Ovary (tissue), 9 donors: ENCODE data around the gene ZNF473. TPM values are rescaled to one million over a fixed set of nuclear protein-coding genes. Genes with fewer than 3 reads are reported as not detected.

Experiments
- DNase-seq, 5 donors: peaks; one replicate each; pipeline ENCODE4 v3.0.0-alpha.2; 2019 to 2020
- H3K27ac ChIP-seq, 2 donors: fragments of 200-600 bp; one replicate each; pipeline versions ENCODE4 v1.5.1 to v1.8.0; 2019 to 2022
- H3K27me3 ChIP-seq: fragments of 200-600 bp; one replicate; pipeline ENCODE4 v1.8.0; 2022
- H3K36me3 ChIP-seq: fragments of 200-600 bp; sonication (generic); one replicate; pipeline ENCODE4 v1.5.1; 2019
- H3K4me1 ChIP-seq: one replicate; pipeline ENCODE4 v1.8.1; 2013; ENCODE audit warnings: mild to moderate bottlenecking, moderate library complexity; ENCODE audit not compliant: insufficient read depth
- H3K4me3 ChIP-seq: fragments of 200-600 bp; sonication (generic); one replicate; pipeline ENCODE4 v1.5.1; 2017
- H3K9me3 ChIP-seq, 2 donors: fragments of 200-600 bp in 1 of 2; sonication (generic) in 1 of 2; one replicate each; pipeline versions ENCODE4 v1.5.1 to v1.8.1; 2013 to 2019; ENCODE audit warnings: mild to moderate bottlenecking in 1 of 2, moderate library complexity in 1 of 2
- EP300 ChIP-seq: sonication (generic); formaldehyde crosslinking; IDR thresholded peaks from one replicate; pipeline ENCODE4 v1.6.1; 2017; ENCODE audit warnings: antibody characterized with exemption
- POLR2A ChIP-seq: fragments of 450-650 bp; IDR thresholded peaks from one replicate; pipeline ENCODE4 v1.6.1; 2017; ENCODE audit warnings: antibody characterized with exemption, mild to moderate bottlenecking, moderate library complexity
- WGBS, 3 donors: extraction: QIAGEN DNeasy Blood & Tissue Kit in 1 of 3; methylation state at CpG; one replicate each; pipeline versions ENCODE4 v1.1.5 to v1.1.7; 2013 to 2017; 5-methylcytosine and 5-hydroxymethylcytosine counted together
- intact Hi-C, 4 donors: fragments of 100-400 bp; cut with DNase I; formaldehyde crosslinking; loops; one replicate each; pipeline versions ENCODE4 v1.11.0 to v1.15.1; 2022 to 2023
- polyA plus RNA-seq, 2 donors: library from polyadenylated mRNA; stranded (reverse); fragments of 200-250 nt in 1 of 2; fragments of 350-450 nt in 1 of 2; fragmentation: Illumina TruSeq in 1 of 2; extraction: RNeasy Lipid Tissue Mini Kit (QIAGEN cat#74804) in 1 of 2; gene quantifications; one replicate each; pipeline ENCODE4 v1.2.3, GENCODE V29; 2013 to 2014
- total RNA-seq, 7 donors: library from RNA; depleted of rRNA in 2 of 7; stranded (reverse); fragments of >200 nt in 2 of 7; fragmentation: NEBNext Ultra II Directional in 3 of 7; extraction: Animal tissue kit (Norgen Biotek cat#: 25700) in 3 of 7; gene quantifications; one replicate each; pipeline versions ENCODE4 v1.1.0 to v1.2.4, GENCODE V29; 2016 to 2023
- TF ChIP-seq, protein P1 (sequence below), 3 donors: fragments of 450-650 bp in 2 of 3; fragments of 200-600 bp in 1 of 3; IDR thresholded peaks; one replicate each; pipeline versions ENCODE4 v1.5.1 to v1.8.0; 2016 to 2022; ENCODE audit warnings: antibody characterized with exemption in 3 of 3, mild to moderate bottlenecking in 1 of 3
- donor health status: DM: no; HTN: no; CAD: no; lungs with moderate emphysema.
- donor health status: DM: no; HTN: no; CAD: no.
- donor health status: Bipolar disorder and iron deficiency.
- donor health status: DM: yes; HTN: yes; CAD: no.
- donor health status: DM: no; HTN: no; CAD: no.
- donor health status: DM: yes; HTN: yes; CAD: no.

Gene ZNF473
- total and polyA plus RNA-seq, 9 donors: 2.1 to 12.1 (median 7.7) TPM

DNA sequence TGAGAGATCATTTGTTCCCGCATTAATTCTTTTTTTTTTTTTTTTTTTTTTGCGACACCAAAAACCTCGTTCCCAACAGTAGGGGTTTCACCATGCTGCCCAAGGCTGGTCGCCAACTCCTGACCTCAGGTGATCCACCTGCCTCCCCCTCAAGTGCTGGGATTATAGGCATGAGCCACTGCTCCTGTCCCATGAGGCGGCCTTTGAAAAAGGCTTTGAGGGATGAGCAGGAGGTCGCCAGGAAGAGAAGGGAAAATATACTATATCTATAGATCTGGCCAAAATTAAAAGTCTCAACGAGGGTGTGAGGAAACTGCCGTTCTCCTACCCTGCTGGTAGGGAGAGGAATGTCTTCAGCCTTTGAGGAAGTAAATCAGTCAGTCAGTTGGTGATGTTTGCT is 26.2 kb downstream of the ZNF473 start:
- no peaks in the 10 kb centered on the region for H3K9me3 ChIP-seq
- no peak for DNase-seq
- no peak overlapping the region for H3K4me3 ChIP-seq
- 68 to 79% (median 76%) methylated on average over 8 of the region's 8 CpGs for WGBS, 3 donors
- TF ChIP-seq, protein P1, sequence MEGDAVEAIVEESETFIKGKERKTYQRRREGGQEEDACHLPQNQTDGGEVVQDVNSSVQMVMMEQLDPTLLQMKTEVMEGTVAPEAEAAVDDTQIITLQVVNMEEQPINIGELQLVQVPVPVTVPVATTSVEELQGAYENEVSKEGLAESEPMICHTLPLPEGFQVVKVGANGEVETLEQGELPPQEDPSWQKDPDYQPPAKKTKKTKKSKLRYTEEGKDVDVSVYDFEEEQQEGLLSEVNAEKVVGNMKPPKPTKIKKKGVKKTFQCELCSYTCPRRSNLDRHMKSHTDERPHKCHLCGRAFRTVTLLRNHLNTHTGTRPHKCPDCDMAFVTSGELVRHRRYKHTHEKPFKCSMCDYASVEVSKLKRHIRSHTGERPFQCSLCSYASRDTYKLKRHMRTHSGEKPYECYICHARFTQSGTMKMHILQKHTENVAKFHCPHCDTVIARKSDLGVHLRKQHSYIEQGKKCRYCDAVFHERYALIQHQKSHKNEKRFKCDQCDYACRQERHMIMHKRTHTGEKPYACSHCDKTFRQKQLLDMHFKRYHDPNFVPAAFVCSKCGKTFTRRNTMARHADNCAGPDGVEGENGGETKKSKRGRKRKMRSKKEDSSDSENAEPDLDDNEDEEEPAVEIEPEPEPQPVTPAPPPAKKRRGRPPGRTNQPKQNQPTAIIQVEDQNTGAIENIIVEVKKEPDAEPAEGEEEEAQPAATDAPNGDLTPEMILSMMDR (IDR thresholded peaks at IDR 0.05): no peak
- TF ChIP-seq POLR2A: no peak
- no peak for TF ChIP-seq EP300
- intact Hi-C loops: no loop called here
- no peaks in the 10 kb centered on the region for H3K36me3 ChIP-seq
- no peak overlapping the region for H3K27ac ChIP-seq
- no peaks in the 10 kb centered on the region for H3K4me1 ChIP-seq
- H3K27me3 ChIP-seq: no peaks in the 10 kb centered on the region

DNA sequence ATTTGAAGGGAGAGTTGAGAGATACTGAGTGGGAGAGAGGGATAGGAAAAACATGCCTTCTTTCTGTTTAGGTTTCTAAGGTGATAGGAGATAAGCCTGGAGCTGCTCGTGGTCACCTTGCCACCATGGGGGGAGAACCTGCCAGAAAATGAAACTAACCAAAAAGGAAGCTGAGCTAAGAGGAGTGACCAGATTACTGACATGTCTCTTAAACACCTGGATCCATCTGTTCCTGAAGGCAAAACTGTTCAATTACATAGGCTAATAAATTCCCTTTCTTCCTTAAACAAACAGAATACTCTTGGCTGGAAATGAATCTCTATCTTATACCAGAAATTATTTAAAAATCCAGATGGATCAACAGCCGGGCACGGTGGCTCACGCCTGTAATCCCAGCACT is 27.3 kb downstream of the ZNF473 start:
- H3K27me3 ChIP-seq: no peaks in the 10 kb centered on the region
- H3K9me3 ChIP-seq: no peaks in the 10 kb centered on the region
- no peak for TF ChIP-seq POLR2A
- no peak for TF ChIP-seq EP300
- TF ChIP-seq, protein P1 (IDR thresholded peaks at IDR 0.05): no peak
- WGBS, 3 donors: 60 to 69% (median 64%) methylated on average over 4 of the region's 4 CpGs
- DNase-seq: no peak
- H3K27ac ChIP-seq: no peak overlapping the region
- no peaks in the 10 kb centered on the region for H3K4me1 ChIP-seq
- no peaks in the 10 kb centered on the region for H3K36me3 ChIP-seq
- no peak overlapping the region for H3K4me3 ChIP-seq
- intact Hi-C loops: no loop called here

DNA sequence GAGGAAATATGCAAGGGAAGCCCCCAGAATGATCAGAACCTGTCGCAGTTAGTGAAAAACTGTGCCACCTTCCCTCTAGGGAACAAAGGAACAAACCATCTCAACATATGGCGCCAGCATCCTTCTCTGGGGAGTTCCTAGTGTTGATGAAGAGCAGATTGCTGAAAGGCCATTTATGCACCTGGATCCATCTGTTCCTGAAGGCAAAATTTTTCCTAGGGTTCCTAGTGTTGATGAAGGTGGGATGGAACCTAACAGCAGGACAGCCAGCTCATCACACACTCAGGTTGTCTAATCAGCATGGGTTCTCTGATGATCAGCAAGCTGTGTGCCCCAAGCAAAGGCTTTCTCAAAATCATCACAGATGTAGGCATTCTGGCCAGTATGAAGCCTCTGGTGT is 32.6 kb downstream of the ZNF473 start:
- no peaks in the 10 kb centered on the region for H3K27me3 ChIP-seq
- TF ChIP-seq POLR2A (no peak), EP300 (no peak)
- TF ChIP-seq, protein P1 (IDR thresholded peaks at IDR 0.05): no peak
- intact Hi-C loops: no loop called here
- H3K4me3 ChIP-seq: no peak overlapping the region
- no peak for DNase-seq
- no peaks in the 10 kb centered on the region for H3K4me1 ChIP-seq
- peaks cover 0 to 5% of the 10 kb centered on the region in 2 donors for H3K9me3 ChIP-seq
- 82 to 93% (median 84%) methylated on average over 2 of the region's 2 CpGs for WGBS, 3 donors
- no peak overlapping the region for H3K27ac ChIP-seq
- no peaks in the 10 kb centered on the region for H3K36me3 ChIP-seq

DNA sequence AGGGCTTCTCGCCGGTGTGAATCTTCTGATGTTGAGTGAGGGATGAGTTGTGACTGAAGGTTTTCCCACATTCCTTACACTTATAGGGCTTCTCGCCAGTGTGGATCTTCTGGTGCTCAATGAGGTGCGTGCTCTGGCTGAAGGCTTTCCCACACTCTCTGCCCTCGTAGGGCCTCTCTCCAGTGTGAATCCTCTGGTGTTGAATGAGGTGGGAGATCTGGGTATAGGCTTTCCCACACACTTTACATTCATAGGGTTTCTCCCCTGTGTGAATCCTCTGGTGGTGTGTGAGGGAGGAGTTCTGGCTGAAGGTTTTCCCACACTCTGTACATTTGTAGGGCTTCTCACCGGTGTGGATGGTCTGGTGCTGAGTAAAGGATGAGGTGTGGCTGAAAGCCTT is 33.2 kb downstream of the ZNF473 start:
- Histone ChIP-seq H3K4me3 (no peak overlapping the region), H3K9me3 (peaks cover 0 to 5% of the 10 kb centered on the region in 2 donors), H3K36me3 (no peaks in the 10 kb centered on the region), H3K4me1 (no peaks in the 10 kb centered on the region), H3K27ac (no peak overlapping the region), H3K27me3 (no peaks in the 10 kb centered on the region)
- no peak for DNase-seq
- TF ChIP-seq, protein P1 (IDR thresholded peaks at IDR 0.05): no peak
- TF ChIP-seq POLR2A: no peak
- intact Hi-C loops: no loop called here
- WGBS, 3 donors: 78 to 92% (median 80%) methylated on average over 6 of the region's 6 CpGs

DNA sequence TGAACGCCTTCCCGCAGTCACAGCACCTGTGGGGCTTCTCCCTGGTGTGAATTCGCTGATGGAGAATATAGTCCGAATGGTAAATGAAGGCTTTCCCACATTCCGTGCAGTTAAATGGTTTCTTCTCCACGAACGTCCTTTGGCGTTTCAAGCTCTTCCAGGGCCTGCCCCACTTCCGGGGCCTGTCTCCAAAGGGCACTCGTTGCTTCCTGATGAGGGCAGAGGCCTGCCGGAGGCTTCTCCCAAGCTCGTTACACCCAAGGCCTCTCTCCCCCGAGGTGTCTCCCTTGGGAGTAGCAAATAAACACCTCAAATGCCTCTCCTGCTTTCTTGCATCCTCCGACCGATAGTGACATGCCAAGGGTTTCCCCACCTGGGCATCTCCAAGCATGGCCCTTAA is 34.3 kb downstream of the ZNF473 start:
- no peak overlapping the region for H3K27ac ChIP-seq
- TF ChIP-seq EP300 (no peak), POLR2A (no peak)
- TF ChIP-seq, protein P1 (IDR thresholded peaks at IDR 0.05): no peak
- H3K27me3 ChIP-seq: no peaks in the 10 kb centered on the region
- H3K4me3 ChIP-seq: no peak overlapping the region
- intact Hi-C loops: no loop called here
- 76 to 81% (median 80%) methylated on average over 15 of the region's 15 CpGs for WGBS, 3 donors
- H3K9me3 ChIP-seq: peaks cover 0 to 5% of the 10 kb centered on the region in 2 donors
- no peaks in the 10 kb centered on the region for H3K4me1 ChIP-seq
- no peaks in the 10 kb centered on the region for H3K36me3 ChIP-seq
- no peak for DNase-seq
